SK-N-SH (cell line): Measurements from ENCODE around the gene ACSL6. TPM values are rescaled to one million over a fixed set of nuclear protein-coding genes. Genes with fewer than 3 reads are reported as not detected.

Experiments
- CTCF ChIA-PET: fragments of 300-600, 350-600 bp; formaldehyde crosslinking; extraction: SDS; loops from one replicate; lab custom pipeline; 2021; lab: Yijun Ruan, JAX
- POLR2A ChIA-PET: fragments of 350-600 bp; sonication (Branson Sonifier 250); formaldehyde crosslinking; extraction: SDS; loops from one replicate; lab custom pipeline; 2020; ENCODE audit warnings: antibody characterized with exemption, inconsistent platforms; lab: Yijun Ruan, JAX
- DNase-seq: peaks from one replicate; pipeline ENCODE4 v3.0.0; 2012
- H2AFZ ChIP-seq: fragments of 200-600 bp; sonication (generic); 2 replicates; pipeline ENCODE4 v1.8.1; 2016; ENCODE audit warnings: antibody characterized with exemption, mild to moderate bottlenecking, low read depth
- H3F3A ChIP-seq: fragments of 200-600 bp; sonication (generic); replicated peaks from 2 replicates; pipeline ENCODE3; 2016; ENCODE audit warnings: antibody characterized with exemption, mild to moderate bottlenecking; ENCODE audit not compliant: insufficient read depth
- H3K27ac ChIP-seq, 2 experiments: fragments of 200-500 bp in 1 of 2; fragments of 200-600 bp in 1 of 2; sonication (Bioruptor generic) in 1 of 2; sonication (generic), shearing (Covaris generic) in 1 of 2; 2 replicates each; pipeline versions ENCODE4 v1.5.1 to v1.6.1; 2014 to 2016; ENCODE audit warnings: low read depth in 2 of 2, inconsistent platforms in 1 of 2, low read length in 1 of 2, mild to moderate bottlenecking in 1 of 2, mixed read lengths in 1 of 2
- H3K27me3 ChIP-seq: fragments of 200-600 bp; sonication (generic), shearing (Covaris generic); 2 replicates; pipeline ENCODE4 v1.6.1; 2016; ENCODE audit warnings: mixed run types; ENCODE audit not compliant: insufficient read depth
- H3K36me3 ChIP-seq, 2 experiments: fragments of 200-500 bp in 1 of 2; fragments of 200-600 bp in 1 of 2; sonication (Bioruptor generic) in 1 of 2; sonication (generic) in 1 of 2; replicated peaks in 1 of 2; 2 replicates each; pipeline versions ENCODE3 to v1.5.1; 2014 to 2016; ENCODE audit warnings: low read length in 1 of 2, mild to moderate bottlenecking in 1 of 2; ENCODE audit not compliant: insufficient read depth in 2 of 2, control insufficient read depth in 1 of 2
- H3K4me1 ChIP-seq, 2 experiments: fragments of 200-500 bp in 1 of 2; fragments of 200-600 bp in 1 of 2; sonication (Bioruptor generic) in 1 of 2; sonication (generic), shearing (Covaris generic) in 1 of 2; 2 replicates each; pipeline versions ENCODE4 v1.5.1 to v1.6.1; 2014 to 2016; ENCODE audit warnings: low read depth in 1 of 2, low read length in 1 of 2, mixed run types in 1 of 2; ENCODE audit not compliant: insufficient read depth in 2 of 2, control insufficient read depth in 1 of 2
- H3K4me2 ChIP-seq: fragments of 200-600 bp; sonication (generic), shearing (Covaris generic); 2 replicates; pipeline ENCODE4 v1.6.1; 2017; ENCODE audit warnings: mixed run types
- H3K4me3 ChIP-seq, 2 experiments: fragments of 200-500 bp in 1 of 2; fragments of 200-600 bp in 1 of 2; sonication (Bioruptor generic) in 1 of 2; sonication (generic), shearing (Covaris generic) in 1 of 2; 2 replicates each; pipeline versions ENCODE4 v1.5.1 to v1.8.1; 2014 to 2016; ENCODE audit warnings: low read depth in 2 of 2, inconsistent platforms in 1 of 2, low read length in 1 of 2, mild to moderate bottlenecking in 1 of 2, mixed read lengths in 1 of 2, moderate library complexity in 1 of 2
- H3K79me2 ChIP-seq: fragments of 200-600 bp; sonication (generic); 2 replicates; pipeline ENCODE4 v1.8.1; 2017; ENCODE audit warnings: mild to moderate bottlenecking; ENCODE audit not compliant: insufficient read depth
- H3K9ac ChIP-seq: fragments of 200-600 bp; sonication (generic); 2 replicates; pipeline ENCODE4 v1.6.1; 2017; ENCODE audit warnings: mixed run types
- H3K9me2 ChIP-seq: fragments of 200-600 bp; sonication (generic); 2 replicates; pipeline ENCODE4 v1.6.1; 2017; ENCODE audit warnings: mixed run types
- H3K9me3 ChIP-seq: fragments of 200-600 bp; sonication (generic); 2 replicates; pipeline ENCODE4 v1.6.1; 2017; ENCODE audit warnings: mixed run types, mild to moderate bottlenecking, moderate library complexity
- H4K20me1 ChIP-seq: fragments of 200-600 bp; sonication (generic); 2 replicates; pipeline ENCODE4 v1.6.1; 2017; ENCODE audit warnings: mild to moderate bottlenecking, mixed run types; ENCODE audit not compliant: insufficient read depth
- FOXJ3 ChIP-seq: sonication (generic); formaldehyde crosslinking; IDR thresholded peaks from 2 replicates; pipeline ENCODE4 v1.5.1; 2020; ENCODE audit warnings: mild to moderate bottlenecking, missing genetic modification reagents
- FOXM1 ChIP-seq: IDR thresholded peaks from 2 replicates; pipeline ENCODE4 v1.4.0; 2012; ENCODE audit warnings: low read depth, mild to moderate bottlenecking
- JUND ChIP-seq: IDR thresholded peaks from 2 replicates; pipeline ENCODE4 v1.4.0; 2012
- POLR2AphosphoS5 ChIP-seq: IDR thresholded peaks from 2 replicates; pipeline ENCODE4 v1.6.1; 2012; ENCODE audit warnings: low read depth, low read length
- YY1 ChIP-seq: IDR thresholded peaks from 2 replicates; pipeline ENCODE4 v1.4.0; 2012; ENCODE audit warnings: low read depth, mild to moderate bottlenecking
- WGBS: methylation state at CpG from one replicate; pipeline ENCODE4 v1.1.6; 2017; ENCODE audit warnings: low lambda C conversion rate; 5-methylcytosine and 5-hydroxymethylcytosine counted together
- polyA plus RNA-seq, 3 experiments: library from polyadenylated mRNA; depleted of rRNA; stranded (reverse); fragments of >200 nt; gene quantifications; 2 replicates each; pipeline ENCODE4 v1.2.3, GENCODE V29; 2012
- TF ChIP-seq, protein P1 (sequence below): fragments of 150-350 bp; IDR thresholded peaks from 2 replicates; pipeline ENCODE4 v1.6.1; 2017; ENCODE audit warnings: antibody characterized with exemption, low read length, low read depth, borderline replicate concordance
- TF ChIP-seq, protein P2 (sequence below): IDR thresholded peaks from 2 replicates; pipeline ENCODE4 v1.4.0; 2012; ENCODE audit warnings: low read depth, borderline replicate concordance
- TF ChIP-seq, protein P3 (sequence below): IDR thresholded peaks from 2 replicates; pipeline ENCODE4 v1.4.0; 2012; ENCODE audit warnings: low read depth, borderline replicate concordance

ACSL6 gene
- polyA plus RNA-seq, 1 of the 3 experiments (the other 2 are of a cell fraction), result 0.46 TPM

GRCh38 chr5:132023258-132024116 lies 12.0 kb upstream of the ACSL6 start:
- H3K4me3 ChIP-seq, result no peak overlapping the region
- ChIA-PET POLR2A (no interaction called here), CTCF (interaction anchor here (0.8 to 1.8 kb wide), 2 partner anchors 8 to 16 kb away, joined by 4 to 7 read pairs; no protein-coding TSS in a partner anchor)
- H3K27me3 ChIP-seq, result no peaks in the 10 kb centered on the region
- no peaks in the 10 kb centered on the region for H3K9me2 ChIP-seq
- WGBS, result 56% methylated on average over 5 of the region's 5 CpGs
- no peak overlapping the region for H3K4me2 ChIP-seq
- no peak for DNase-seq
- no peak overlapping the region for H2AFZ ChIP-seq
- peaks cover 0 to 2% of the 10 kb centered on the region in 2 experiments; a peak in 1 of 4 replicates for H3K4me1 ChIP-seq
- no peaks in the 10 kb centered on the region for H4K20me1 ChIP-seq
- no peak overlapping the region for H3K27ac ChIP-seq
- H3K9me3 ChIP-seq, result no peaks in the 10 kb centered on the region
- no peak overlapping the region for H3K9ac ChIP-seq
- H3K79me2 ChIP-seq, result no peaks in the 10 kb centered on the region
- H3F3A ChIP-seq, result no peaks in the 10 kb centered on the region
- TF ChIP-seq, protein P1, sequence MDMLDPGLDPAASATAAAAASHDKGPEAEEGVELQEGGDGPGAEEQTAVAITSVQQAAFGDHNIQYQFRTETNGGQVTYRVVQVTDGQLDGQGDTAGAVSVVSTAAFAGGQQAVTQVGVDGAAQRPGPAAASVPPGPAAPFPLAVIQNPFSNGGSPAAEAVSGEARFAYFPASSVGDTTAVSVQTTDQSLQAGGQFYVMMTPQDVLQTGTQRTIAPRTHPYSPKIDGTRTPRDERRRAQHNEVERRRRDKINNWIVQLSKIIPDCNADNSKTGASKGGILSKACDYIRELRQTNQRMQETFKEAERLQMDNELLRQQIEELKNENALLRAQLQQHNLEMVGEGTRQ, result no peak
- TF ChIP-seq FOXM1 (no peak), POLR2AphosphoS5 (no peak)
- TF ChIP-seq, protein P2, sequence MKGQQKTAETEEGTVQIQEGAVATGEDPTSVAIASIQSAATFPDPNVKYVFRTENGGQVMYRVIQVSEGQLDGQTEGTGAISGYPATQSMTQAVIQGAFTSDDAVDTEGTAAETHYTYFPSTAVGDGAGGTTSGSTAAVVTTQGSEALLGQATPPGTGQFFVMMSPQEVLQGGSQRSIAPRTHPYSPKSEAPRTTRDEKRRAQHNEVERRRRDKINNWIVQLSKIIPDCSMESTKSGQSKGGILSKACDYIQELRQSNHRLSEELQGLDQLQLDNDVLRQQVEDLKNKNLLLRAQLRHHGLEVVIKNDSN, result no peak
- TF ChIP-seq, all 33 proteins: peak for 0
- H3K36me3 ChIP-seq, result no peaks in the 10 kb centered on the region

- no peak overlapping the region for H2AFZ ChIP-seq
- H3K4me3 ChIP-seq, result no peak overlapping the region
- no peak overlapping the region for H3K27ac ChIP-seq
- H4K20me1 ChIP-seq, result no peaks in the 10 kb centered on the region
- H3K9ac ChIP-seq, result no peak overlapping the region
- H3K4me1 ChIP-seq, result peaks cover 0 to 2% of the 10 kb centered on the region in 2 experiments; a peak in 1 of 4 replicates
- CTCF ChIA-PET, result no interaction called here
- no peaks in the 10 kb centered on the region for H3K9me2 ChIP-seq
- no peaks in the 10 kb centered on the region for H3K79me2 ChIP-seq
- no peaks in the 10 kb centered on the region for H3K36me3 ChIP-seq
- POLR2A ChIA-PET, result no interaction called here
- TF ChIP-seq, protein P3, sequence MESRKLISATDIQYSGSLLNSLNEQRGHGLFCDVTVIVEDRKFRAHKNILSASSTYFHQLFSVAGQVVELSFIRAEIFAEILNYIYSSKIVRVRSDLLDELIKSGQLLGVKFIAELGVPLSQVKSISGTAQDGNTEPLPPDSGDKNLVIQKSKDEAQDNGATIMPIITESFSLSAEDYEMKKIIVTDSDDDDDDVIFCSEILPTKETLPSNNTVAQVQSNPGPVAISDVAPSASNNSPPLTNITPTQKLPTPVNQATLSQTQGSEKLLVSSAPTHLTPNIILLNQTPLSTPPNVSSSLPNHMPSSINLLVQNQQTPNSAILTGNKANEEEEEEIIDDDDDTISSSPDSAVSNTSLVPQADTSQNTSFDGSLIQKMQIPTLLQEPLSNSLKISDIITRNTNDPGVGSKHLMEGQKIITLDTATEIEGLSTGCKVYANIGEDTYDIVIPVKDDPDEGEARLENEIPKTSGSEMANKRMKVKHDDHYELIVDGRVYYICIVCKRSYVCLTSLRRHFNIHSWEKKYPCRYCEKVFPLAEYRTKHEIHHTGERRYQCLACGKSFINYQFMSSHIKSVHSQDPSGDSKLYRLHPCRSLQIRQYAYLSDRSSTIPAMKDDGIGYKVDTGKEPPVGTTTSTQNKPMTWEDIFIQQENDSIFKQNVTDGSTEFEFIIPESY, result no peak
- TF ChIP-seq JUND (no peak), YY1 (no peak), FOXJ3 (CRISPR knock-in tag) (no peak)
- DNase-seq, result no peak
- no peaks in the 10 kb centered on the region for H3K27me3 ChIP-seq
- no peaks in the 10 kb centered on the region for H3F3A ChIP-seq
- H3K4me2 ChIP-seq, result no peak overlapping the region
- H3K9me3 ChIP-seq, result no peaks in the 10 kb centered on the region
- 41% methylated on average over 2 of the region's 2 CpGs for WGBS
Measured at GRCh38 chr5:132022737-132023136, 11.3 kb upstream of the ACSL6 start.
